ENCODE data around the gene DNAH7.

DNA sequence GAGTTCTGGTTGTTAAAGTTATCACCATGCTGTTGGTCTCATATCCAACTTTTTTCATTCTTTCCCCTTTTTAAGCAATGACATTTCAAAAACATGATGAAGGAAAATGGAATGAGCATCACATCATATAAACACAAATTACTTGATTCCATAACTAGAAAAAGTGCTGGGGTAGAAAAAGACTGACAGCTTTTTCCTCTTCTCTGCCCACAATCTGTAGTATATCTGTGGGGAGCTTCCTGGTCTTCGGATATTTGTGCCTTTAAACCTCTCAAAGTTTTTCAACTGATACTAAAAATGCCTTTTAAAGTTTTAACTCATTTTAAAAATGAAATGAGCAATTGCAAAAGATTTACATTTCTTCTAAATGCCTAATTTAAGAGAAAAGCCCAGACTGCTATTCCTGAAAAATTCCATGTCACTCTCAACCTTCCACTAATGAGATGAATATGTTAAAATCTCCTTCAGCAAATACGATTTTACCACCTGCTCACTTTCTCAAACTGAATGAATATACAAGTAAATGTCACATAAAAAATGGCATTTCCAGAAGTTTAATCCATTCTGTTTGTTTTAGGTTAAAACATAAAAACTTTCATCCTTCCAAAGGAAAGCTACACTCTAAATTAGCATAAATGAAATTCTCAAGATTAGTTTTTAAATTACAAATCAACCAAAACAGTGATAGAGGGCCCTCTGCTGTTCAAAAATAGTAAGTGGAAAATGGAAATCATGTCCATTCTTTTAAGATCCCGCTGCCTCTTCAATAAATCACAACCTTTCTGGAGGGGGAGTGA is 2.1 kb downstream of the DNAH7 start:
- TF ChIP-seq GATA2 (IDR thresholded peaks at IDR 0.05; ENCODE audit: low read depth, low read length) (no peak), GATA3 (IDR thresholded peaks at IDR 0.05; ENCODE audit: low read depth, low read length) (no peak)
